Activated CD4-positive, alpha-beta T cell treated with anti-CD3 and anti-CD28 coated beads, Interleukin-2, amount 50 U/mL, for 16 hours (primary cell): ENCODE results near the gene PLEKHG4B.
"Not testable (repeated sequence)": the region's sequence is repeated elsewhere in the genome, so short reads cannot be mapped to it uniquely, and the experiment has no call there.

Source experiments
- DNase-seq: peaks from one replicate; pipeline ENCODE4 v3.0.0-alpha.2; 2020

Gene PLEKHG4B

GRCh38 chr5:235527-235926 is 143.6 kb downstream of the PLEKHG4B start:
- not testable (repeated sequence) for DNase-seq

- not testable (repeated sequence) for DNase-seq
Measured at GRCh38 chr5:237931-238330, 146.0 kb downstream of the PLEKHG4B start.
